GM19238 (cell line): ENCODE results near the gene LTA4H.

Experiments used
- DNase-seq: peaks from one replicate; pipeline ENCODE4 v3.0.0; 2011; ENCODE audit warnings: low spot score; ENCODE audit not compliant: insufficient read length

LTA4H gene

DNA sequence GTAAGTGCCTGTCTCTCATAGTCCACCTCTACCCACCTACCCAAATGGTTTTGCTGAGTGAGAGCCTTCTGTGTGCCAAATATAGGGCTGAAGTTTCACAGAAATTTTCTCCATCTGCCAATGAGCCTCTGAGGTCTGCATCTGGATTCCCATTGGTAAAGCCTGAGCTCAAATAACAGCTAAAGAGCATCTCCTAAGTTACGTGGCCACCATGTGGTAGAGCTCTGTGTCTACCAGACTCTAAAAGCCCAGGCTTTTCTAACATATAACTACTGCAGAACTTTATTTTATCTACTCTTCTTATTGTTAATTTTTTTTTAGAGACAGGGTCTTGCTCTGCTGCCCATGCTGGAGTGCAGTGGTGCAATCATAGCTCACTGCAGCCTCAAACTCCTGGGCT is 76.3 kb downstream of the LTA4H start:
- no peak for DNase-seq

DNA sequence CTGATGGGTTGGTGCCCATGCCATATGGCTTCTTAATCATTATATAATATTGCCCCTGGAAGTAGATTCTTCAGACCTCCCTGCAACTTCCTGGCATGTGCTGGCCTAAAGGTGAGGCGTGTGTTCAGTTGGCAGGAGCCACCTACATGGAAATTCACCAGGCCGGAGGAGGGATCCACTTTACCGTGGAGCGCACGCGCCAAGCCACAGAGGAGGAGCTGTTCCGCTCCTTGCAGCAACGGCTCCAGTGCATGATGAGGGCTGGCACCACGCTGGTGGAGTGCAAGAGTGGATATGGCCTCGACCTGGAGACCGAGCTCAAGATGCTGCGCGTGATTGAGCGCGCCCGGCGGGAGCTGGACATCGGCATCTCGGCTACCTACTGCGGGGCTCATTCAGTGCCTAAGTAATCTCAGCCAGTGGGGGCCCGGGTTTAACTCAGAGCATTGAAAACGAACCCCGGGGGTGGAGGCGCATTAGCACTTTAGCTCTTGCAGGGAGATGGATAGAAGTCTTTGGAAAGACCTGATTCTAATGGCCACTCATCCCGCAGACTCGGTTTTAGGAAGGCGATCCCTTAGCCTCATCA is 78.7 kb downstream of the LTA4H start:
- DNase-seq, result no peak

DNA sequence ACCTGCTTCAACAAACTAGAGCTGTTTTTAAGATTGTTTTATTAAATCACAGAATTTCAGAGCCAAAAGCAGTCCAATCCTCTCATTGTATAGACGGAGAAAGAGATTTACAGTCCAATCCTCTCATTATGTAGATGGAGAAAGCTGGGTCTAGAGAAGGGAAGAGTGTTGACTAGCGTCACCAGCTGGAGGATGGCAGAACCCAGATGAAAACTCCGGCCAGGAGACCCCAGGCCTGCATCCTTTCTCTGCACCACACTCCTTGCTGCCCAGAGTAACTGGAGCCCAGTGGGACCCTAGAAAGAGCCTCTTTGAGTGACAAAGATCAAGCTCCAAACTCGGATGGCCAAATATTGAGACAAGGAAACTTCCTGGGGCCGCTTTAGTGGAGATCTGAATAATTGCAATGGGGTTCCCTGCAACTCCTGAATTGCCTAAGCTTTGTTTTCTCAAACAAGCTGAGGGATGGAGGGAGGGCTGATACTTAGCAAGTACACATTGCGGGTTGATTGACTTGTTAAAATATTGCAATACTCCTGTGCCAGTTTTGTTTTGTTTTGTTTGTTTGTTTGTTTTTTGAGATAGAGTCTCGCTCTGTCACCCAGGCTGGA is 79.7 kb downstream of the LTA4H start:
- no peak for DNase-seq

DNA sequence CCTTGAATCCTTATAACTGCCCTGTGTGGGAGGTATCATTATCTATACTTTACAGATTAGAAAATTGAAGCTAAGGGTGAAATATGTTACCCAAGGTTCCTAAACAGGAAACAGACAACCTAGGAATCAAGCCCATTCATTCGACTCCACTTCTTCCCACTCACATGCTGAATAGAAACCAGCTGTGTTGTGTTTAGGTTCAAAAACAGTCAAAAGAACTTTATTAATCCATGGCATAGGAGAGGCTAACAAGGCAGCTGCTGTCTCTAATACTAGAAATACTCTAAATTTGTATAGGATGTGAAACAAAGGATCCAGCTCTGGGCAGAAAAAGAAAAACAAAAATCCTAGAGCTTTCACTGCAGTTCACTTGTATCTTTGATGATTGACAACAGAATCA is 82.4 kb downstream of the LTA4H start:
- DNase-seq, result no peak

DNA sequence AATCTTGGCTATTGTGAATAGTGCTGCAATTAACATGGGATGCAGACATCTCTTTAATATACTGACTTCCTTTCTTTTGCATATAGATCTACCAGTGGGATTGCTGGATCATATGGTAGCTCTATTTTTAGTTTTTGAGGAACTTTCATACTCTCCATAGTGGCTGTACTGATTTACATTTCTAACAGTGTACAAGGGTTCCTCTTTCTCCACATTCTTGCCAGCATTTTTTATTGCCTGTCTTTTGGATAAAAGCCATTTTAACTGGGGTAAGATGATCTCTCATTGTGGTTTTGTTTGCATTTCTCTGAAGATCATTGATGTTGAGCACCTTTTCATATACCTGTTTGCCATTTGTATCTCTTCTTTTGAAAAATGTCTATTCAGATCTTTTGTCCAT is 83.9 kb downstream of the LTA4H start:
- no peak for DNase-seq
